SK-N-SH (cell line): ENCODE results near the gene MGAT5B. TPM values are rescaled to one million over a fixed set of nuclear protein-coding genes. Genes with fewer than 3 reads are reported as not detected.

ENCODE experiments used
- CTCF ChIA-PET: fragments of 300-600, 350-600 bp; formaldehyde crosslinking; extraction: SDS; loops from one replicate; lab custom pipeline; 2021; lab: Yijun Ruan, JAX
- POLR2A ChIA-PET: fragments of 350-600 bp; sonication (Branson Sonifier 250); formaldehyde crosslinking; extraction: SDS; loops from one replicate; lab custom pipeline; 2020; ENCODE audit warnings: antibody characterized with exemption, inconsistent platforms; lab: Yijun Ruan, JAX
- DNase-seq: peaks from one replicate; pipeline ENCODE4 v3.0.0; 2012
- H2AFZ ChIP-seq: fragments of 200-600 bp; sonication (generic); 2 replicates; pipeline ENCODE4 v1.8.1; 2016; ENCODE audit warnings: antibody characterized with exemption, mild to moderate bottlenecking, low read depth
- H3F3A ChIP-seq: fragments of 200-600 bp; sonication (generic); replicated peaks from 2 replicates; pipeline ENCODE3; 2016; ENCODE audit warnings: antibody characterized with exemption, mild to moderate bottlenecking; ENCODE audit not compliant: insufficient read depth
- H3K27ac ChIP-seq, 2 experiments: fragments of 200-500 bp in 1 of 2; fragments of 200-600 bp in 1 of 2; sonication (Bioruptor generic) in 1 of 2; sonication (generic), shearing (Covaris generic) in 1 of 2; 2 replicates each; pipeline versions ENCODE4 v1.5.1 to v1.6.1; 2014 to 2016; ENCODE audit warnings: low read depth in 2 of 2, inconsistent platforms in 1 of 2, low read length in 1 of 2, mild to moderate bottlenecking in 1 of 2, mixed read lengths in 1 of 2
- H3K27me3 ChIP-seq: fragments of 200-600 bp; sonication (generic), shearing (Covaris generic); 2 replicates; pipeline ENCODE4 v1.6.1; 2016; ENCODE audit warnings: mixed run types; ENCODE audit not compliant: insufficient read depth
- H3K36me3 ChIP-seq, 2 experiments: fragments of 200-500 bp in 1 of 2; fragments of 200-600 bp in 1 of 2; sonication (Bioruptor generic) in 1 of 2; sonication (generic) in 1 of 2; replicated peaks in 1 of 2; 2 replicates each; pipeline versions ENCODE3 to v1.5.1; 2014 to 2016; ENCODE audit warnings: low read length in 1 of 2, mild to moderate bottlenecking in 1 of 2; ENCODE audit not compliant: insufficient read depth in 2 of 2, control insufficient read depth in 1 of 2
- H3K4me1 ChIP-seq, 2 experiments: fragments of 200-500 bp in 1 of 2; fragments of 200-600 bp in 1 of 2; sonication (Bioruptor generic) in 1 of 2; sonication (generic), shearing (Covaris generic) in 1 of 2; 2 replicates each; pipeline versions ENCODE4 v1.5.1 to v1.6.1; 2014 to 2016; ENCODE audit warnings: low read depth in 1 of 2, low read length in 1 of 2, mixed run types in 1 of 2; ENCODE audit not compliant: insufficient read depth in 2 of 2, control insufficient read depth in 1 of 2
- H3K4me2 ChIP-seq: fragments of 200-600 bp; sonication (generic), shearing (Covaris generic); 2 replicates; pipeline ENCODE4 v1.6.1; 2017; ENCODE audit warnings: mixed run types
- H3K4me3 ChIP-seq, 2 experiments: fragments of 200-500 bp in 1 of 2; fragments of 200-600 bp in 1 of 2; sonication (Bioruptor generic) in 1 of 2; sonication (generic), shearing (Covaris generic) in 1 of 2; 2 replicates each; pipeline versions ENCODE4 v1.5.1 to v1.8.1; 2014 to 2016; ENCODE audit warnings: low read depth in 2 of 2, inconsistent platforms in 1 of 2, low read length in 1 of 2, mild to moderate bottlenecking in 1 of 2, mixed read lengths in 1 of 2, moderate library complexity in 1 of 2
- H3K79me2 ChIP-seq: fragments of 200-600 bp; sonication (generic); 2 replicates; pipeline ENCODE4 v1.8.1; 2017; ENCODE audit warnings: mild to moderate bottlenecking; ENCODE audit not compliant: insufficient read depth
- H3K9ac ChIP-seq: fragments of 200-600 bp; sonication (generic); 2 replicates; pipeline ENCODE4 v1.6.1; 2017; ENCODE audit warnings: mixed run types
- H3K9me2 ChIP-seq: fragments of 200-600 bp; sonication (generic); 2 replicates; pipeline ENCODE4 v1.6.1; 2017; ENCODE audit warnings: mixed run types
- H3K9me3 ChIP-seq: fragments of 200-600 bp; sonication (generic); 2 replicates; pipeline ENCODE4 v1.6.1; 2017; ENCODE audit warnings: mixed run types, mild to moderate bottlenecking, moderate library complexity
- H4K20me1 ChIP-seq: fragments of 200-600 bp; sonication (generic); 2 replicates; pipeline ENCODE4 v1.6.1; 2017; ENCODE audit warnings: mild to moderate bottlenecking, mixed run types; ENCODE audit not compliant: insufficient read depth
- CHD2 ChIP-seq: fragments of 150-350 bp; IDR thresholded peaks from 2 replicates; pipeline ENCODE4 v1.6.1; 2018; ENCODE audit warnings: low read length; ENCODE audit not compliant: partially characterized antibody
- CTCF ChIP-seq: fragments of 200-600 bp; sonication (generic); IDR thresholded peaks from 2 replicates; pipeline ENCODE4 v1.6.1; 2017; ENCODE audit warnings: antibody characterized with exemption, mild to moderate bottlenecking, moderate library complexity
- EP300 ChIP-seq, 2 experiments: IDR thresholded peaks; 2 replicates each; pipeline versions ENCODE4 v1.4.0 to v1.6.1; 2012; ENCODE audit warnings: borderline replicate concordance in 1 of 2, low read depth in 1 of 2, low read length in 1 of 2
- EZH2phosphoT487 ChIP-seq: fragments of 200-600 bp; sonication (generic); IDR thresholded peaks from 2 replicates; pipeline ENCODE4 v1.6.1; 2017; ENCODE audit warnings: low read depth, mixed run types, mild to moderate bottlenecking, antibody characterized with exemption, moderate library complexity, borderline replicate concordance
- FOSL2 ChIP-seq: IDR thresholded peaks from 2 replicates; pipeline ENCODE4 v1.4.0; 2012; ENCODE audit warnings: low read depth, mild to moderate bottlenecking, moderate library complexity, borderline replicate concordance
- FOXM1 ChIP-seq: IDR thresholded peaks from 2 replicates; pipeline ENCODE4 v1.4.0; 2012; ENCODE audit warnings: low read depth, mild to moderate bottlenecking
- GABPA ChIP-seq: IDR thresholded peaks from 2 replicates; pipeline ENCODE4 v1.4.0; 2012; ENCODE audit warnings: low read depth, mild to moderate bottlenecking
- MEF2A ChIP-seq: IDR thresholded peaks from 2 replicates; pipeline ENCODE4 v1.4.0; 2012; ENCODE audit warnings: low read depth, borderline replicate concordance
- MXI1 ChIP-seq: IDR thresholded peaks from 2 replicates; pipeline ENCODE4 v1.6.1; 2012; ENCODE audit warnings: mild to moderate bottlenecking, low read depth, low read length, improper control_type of control experiment
- NFIC ChIP-seq: IDR thresholded peaks from 2 replicates; pipeline ENCODE4 v1.4.0; 2012; ENCODE audit warnings: borderline replicate concordance
- NRF1 ChIP-seq: IDR thresholded peaks from 2 replicates; pipeline ENCODE4 v1.6.1; 2012; ENCODE audit warnings: low read depth, mild to moderate bottlenecking, low read length
- PBX3 ChIP-seq: IDR thresholded peaks from 2 replicates; pipeline ENCODE4; 2012
- RAD21 ChIP-seq: IDR thresholded peaks from 2 replicates; pipeline ENCODE4 v1.6.1; 2012; ENCODE audit warnings: mild to moderate bottlenecking, low read length
- RXRA ChIP-seq: IDR thresholded peaks from 2 replicates; pipeline ENCODE4 v1.4.0; 2012; ENCODE audit warnings: low read depth, mild to moderate bottlenecking, borderline replicate concordance
- TAF1 ChIP-seq: IDR thresholded peaks from 2 replicates; pipeline ENCODE4 v1.6.1; 2012; ENCODE audit warnings: low read depth, mild to moderate bottlenecking, low read length, moderate library complexity, borderline replicate concordance
- USF2 ChIP-seq: fragments of 150-350 bp; IDR thresholded peaks from 2 replicates; pipeline ENCODE4 v1.6.1; 2017; ENCODE audit warnings: antibody characterized with exemption, low read length, low read depth, borderline replicate concordance
- YY1 ChIP-seq: IDR thresholded peaks from 2 replicates; pipeline ENCODE4 v1.4.0; 2012; ENCODE audit warnings: low read depth, mild to moderate bottlenecking
- WGBS: methylation state at CpG from one replicate; pipeline ENCODE4 v1.1.6; 2017; ENCODE audit warnings: low lambda C conversion rate; 5-methylcytosine and 5-hydroxymethylcytosine counted together
- polyA plus RNA-seq, 3 experiments: library from polyadenylated mRNA; depleted of rRNA; stranded (reverse); fragments of >200 nt; gene quantifications; 2 replicates each; pipeline ENCODE4 v1.2.3, GENCODE V29; 2012
- TF ChIP-seq, protein P1 (sequence below): IDR thresholded peaks from 2 replicates; pipeline ENCODE4 v1.4.0; 2012; ENCODE audit warnings: low read depth, borderline replicate concordance
- TF ChIP-seq, protein P2 (sequence below): IDR thresholded peaks from 2 replicates; pipeline ENCODE4 v1.4.0; 2012; ENCODE audit warnings: low read depth, borderline replicate concordance
- TF ChIP-seq, protein P3 (sequence below): fragments of 150-350 bp; IDR thresholded peaks from 2 replicates; pipeline ENCODE4 v1.6.1; 2016; ENCODE audit warnings: mild to moderate bottlenecking, low read depth, low read length

Gene MGAT5B
- polyA plus RNA-seq, 1 of the 3 experiments (the other 2 are of a cell fraction), result 13.8 TPM

- POLR2A ChIA-PET, result interaction anchor here (0.7 kb wide), 1 partner anchor 21 kb away, joined by 3 read pairs; no protein-coding TSS in a partner anchor
Measured at GRCh38 chr17:76989519-76989918, 121.3 kb downstream of the MGAT5B start.

More at GRCh38 chr17:76989519-76989918, 121.3 kb downstream of the MGAT5B start:
- Histone ChIP-seq H3K4me3 (no peak overlapping the region), H3K4me2 (no peak overlapping the region), H3K4me1 (peaks cover 0 to 18% of the 10 kb centered on the region in 2 experiments; a peak in 1 of 4 replicates), H3F3A (no peaks in the 10 kb centered on the region), H3K27ac (no peak overlapping the region), H3K79me2 (no peaks in the 10 kb centered on the region), H3K27me3 (0 out of 2 replicates have a peak, but pooled peaks cover 6% of the 10 kb centered on the region), H3K9me3 (no peaks in the 10 kb centered on the region), H3K9ac (no peak overlapping the region), H4K20me1 (no peaks in the 10 kb centered on the region), H2AFZ (no peak overlapping the region), H3K36me3 (no peaks in the 10 kb centered on the region), H3K9me2 (no peaks in the 10 kb centered on the region)
- WGBS, result 74% methylated on average over 5 of the region's 5 CpGs
- CTCF ChIA-PET, result interaction anchor here (0.8 to 3.6 kb wide), 6 partner anchors 10 to 440 kb away, joined by 3 to 19 read pairs (median 3); partner anchors contain the start of gene MGAT5B
- no peak for DNase-seq
- TF ChIP-seq TAF1 (no peak), RXRA (no peak), NRF1 (no peak), YY1 (no peak), CTCF (no peak), FOSL2 (no peak), NFIC (no peak), FOXM1 (no peak), EP300 (IDR thresholded peaks at IDR 0.05; ENCODE audit: borderline replicate concordance in 1 of 2, low read depth in 1 of 2, low read length in 1 of 2) (no peak), MEF2A (no peak), MXI1 (no peak), USF2 (no peak), PBX3 (no peak), CHD2 (no peak), EZH2phosphoT487 (no peak), RAD21 (no peak), GABPA (no peak)
- TF ChIP-seq, protein P1, sequence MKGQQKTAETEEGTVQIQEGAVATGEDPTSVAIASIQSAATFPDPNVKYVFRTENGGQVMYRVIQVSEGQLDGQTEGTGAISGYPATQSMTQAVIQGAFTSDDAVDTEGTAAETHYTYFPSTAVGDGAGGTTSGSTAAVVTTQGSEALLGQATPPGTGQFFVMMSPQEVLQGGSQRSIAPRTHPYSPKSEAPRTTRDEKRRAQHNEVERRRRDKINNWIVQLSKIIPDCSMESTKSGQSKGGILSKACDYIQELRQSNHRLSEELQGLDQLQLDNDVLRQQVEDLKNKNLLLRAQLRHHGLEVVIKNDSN, result no peak
- TF ChIP-seq, protein P2, sequence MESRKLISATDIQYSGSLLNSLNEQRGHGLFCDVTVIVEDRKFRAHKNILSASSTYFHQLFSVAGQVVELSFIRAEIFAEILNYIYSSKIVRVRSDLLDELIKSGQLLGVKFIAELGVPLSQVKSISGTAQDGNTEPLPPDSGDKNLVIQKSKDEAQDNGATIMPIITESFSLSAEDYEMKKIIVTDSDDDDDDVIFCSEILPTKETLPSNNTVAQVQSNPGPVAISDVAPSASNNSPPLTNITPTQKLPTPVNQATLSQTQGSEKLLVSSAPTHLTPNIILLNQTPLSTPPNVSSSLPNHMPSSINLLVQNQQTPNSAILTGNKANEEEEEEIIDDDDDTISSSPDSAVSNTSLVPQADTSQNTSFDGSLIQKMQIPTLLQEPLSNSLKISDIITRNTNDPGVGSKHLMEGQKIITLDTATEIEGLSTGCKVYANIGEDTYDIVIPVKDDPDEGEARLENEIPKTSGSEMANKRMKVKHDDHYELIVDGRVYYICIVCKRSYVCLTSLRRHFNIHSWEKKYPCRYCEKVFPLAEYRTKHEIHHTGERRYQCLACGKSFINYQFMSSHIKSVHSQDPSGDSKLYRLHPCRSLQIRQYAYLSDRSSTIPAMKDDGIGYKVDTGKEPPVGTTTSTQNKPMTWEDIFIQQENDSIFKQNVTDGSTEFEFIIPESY, result no peak
- TF ChIP-seq, protein P3, sequence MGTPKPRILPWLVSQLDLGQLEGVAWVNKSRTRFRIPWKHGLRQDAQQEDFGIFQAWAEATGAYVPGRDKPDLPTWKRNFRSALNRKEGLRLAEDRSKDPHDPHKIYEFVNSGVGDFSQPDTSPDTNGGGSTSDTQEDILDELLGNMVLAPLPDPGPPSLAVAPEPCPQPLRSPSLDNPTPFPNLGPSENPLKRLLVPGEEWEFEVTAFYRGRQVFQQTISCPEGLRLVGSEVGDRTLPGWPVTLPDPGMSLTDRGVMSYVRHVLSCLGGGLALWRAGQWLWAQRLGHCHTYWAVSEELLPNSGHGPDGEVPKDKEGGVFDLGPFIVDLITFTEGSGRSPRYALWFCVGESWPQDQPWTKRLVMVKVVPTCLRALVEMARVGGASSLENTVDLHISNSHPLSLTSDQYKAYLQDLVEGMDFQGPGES, result no peak
- TF ChIP-seq, all 33 proteins: peak for 0
